Measurements from ENCODE around the gene LRRC75B. TPM values are rescaled to one million over a fixed set of nuclear protein-coding genes. Genes with fewer than 3 reads are reported as not detected.
"Not testable (repeated sequence)": the region's sequence is repeated elsewhere in the genome, so short reads cannot be mapped to it uniquely, and the experiment has no call there.

Gene LRRC75B
- total and polyA plus RNA-seq, 2 experiments from 2014 or later, result 7.8 to 10.6 TPM

DNA sequence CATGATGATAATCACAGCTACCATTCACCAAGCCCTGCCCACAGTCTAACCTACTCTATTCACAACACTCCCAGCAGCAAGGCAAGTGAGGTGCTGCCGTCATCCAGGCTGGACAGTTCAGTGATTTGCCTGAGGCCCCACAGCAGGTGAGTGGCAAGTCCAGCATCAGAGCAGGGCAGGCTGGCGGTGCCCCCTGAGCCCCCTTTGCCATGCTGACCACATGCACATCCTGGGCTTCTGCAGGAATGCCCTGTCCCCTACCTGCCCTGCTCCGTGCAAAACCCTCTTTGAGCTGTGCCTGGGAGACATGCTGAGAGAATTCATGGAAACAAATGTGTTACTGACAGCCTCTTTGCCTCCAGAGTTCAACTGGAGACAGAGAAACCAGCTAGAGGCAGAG, 17.0 kb upstream of the LRRC75B start:
- H3K4me2 ChIP-seq (ENCODE audit: unreplicated experiment); H3K9me3 ChIP-seq (ENCODE audit: low read depth); H4K20me1 ChIP-seq (ENCODE audit: insufficient read depth); in situ Hi-C loops (cut with MboI); H3K9me2 ChIP-seq (ENCODE audit: insufficient read depth); H3K36me3 ChIP-seq (ENCODE audit: low read depth); DNase-seq; H3K4me1 ChIP-seq (ENCODE audit: insufficient read depth); H3K4me3 ChIP-seq; H3F3A ChIP-seq (ENCODE audit: insufficient read depth); H3K9ac ChIP-seq; H3K79me2 ChIP-seq (ENCODE audit: insufficient read depth); H3K27ac ChIP-seq; H3K27me3 ChIP-seq (replicated peaks; ENCODE audit: insufficient read depth); H2AFZ ChIP-seq: not testable (repeated sequence)
- WGBS, 2 experiments (ENCODE audit: low coverage in 1 of 2, low lambda C conversion rate in 2 of 2, missing lambda C conversion rate in 2 of 2), result 50 to 55% methylated on average over 2 of the region's 3 CpGs

DNA sequence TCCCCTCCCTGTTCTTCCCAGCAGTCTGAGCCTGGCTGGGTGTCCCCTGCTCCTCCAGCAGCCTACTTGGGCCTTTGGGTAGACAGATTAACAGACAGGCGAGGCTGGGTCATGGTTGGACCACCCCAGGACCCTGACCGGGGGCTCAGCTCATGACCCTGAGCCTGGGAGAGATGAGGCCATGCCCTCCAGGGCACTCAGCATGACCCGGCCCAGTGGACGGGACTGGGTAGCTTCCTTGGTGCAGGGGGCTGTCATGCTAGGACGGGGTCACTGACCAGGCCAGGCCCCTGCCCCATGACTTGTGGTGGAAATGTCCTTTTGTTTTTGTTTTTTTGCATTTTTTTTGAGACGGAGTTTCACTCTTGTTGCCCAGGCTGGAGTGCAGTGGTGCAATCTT, 15.5 kb upstream of the LRRC75B start:
- 70 to 71% methylated on average over 6 of the region's 6 CpGs for WGBS, 2 experiments (ENCODE audit: low coverage in 1 of 2, low lambda C conversion rate in 2 of 2, missing lambda C conversion rate in 2 of 2)
- in situ Hi-C loops (cut with MboI); H3K9me3 ChIP-seq (ENCODE audit: low read depth); H3K36me3 ChIP-seq (ENCODE audit: low read depth); H3K9ac ChIP-seq; H3K4me2 ChIP-seq (ENCODE audit: unreplicated experiment); H4K20me1 ChIP-seq (ENCODE audit: insufficient read depth); H3K4me1 ChIP-seq (ENCODE audit: insufficient read depth); H3K79me2 ChIP-seq (ENCODE audit: insufficient read depth); H3K27ac ChIP-seq; H3K27me3 ChIP-seq (replicated peaks; ENCODE audit: insufficient read depth); H3K4me3 ChIP-seq; H3K9me2 ChIP-seq (ENCODE audit: insufficient read depth); H2AFZ ChIP-seq; H3F3A ChIP-seq (ENCODE audit: insufficient read depth); DNase-seq: not testable (repeated sequence)

GRCh38 chr22:24607429-24607983, 14.6 kb upstream of the LRRC75B start:
- H2AFZ ChIP-seq; H3K4me3 ChIP-seq; H3K36me3 ChIP-seq (ENCODE audit: low read depth); H3K4me2 ChIP-seq (ENCODE audit: unreplicated experiment); H3K4me1 ChIP-seq (ENCODE audit: insufficient read depth); DNase-seq; H3K79me2 ChIP-seq (ENCODE audit: insufficient read depth); H3K9me2 ChIP-seq (ENCODE audit: insufficient read depth); H4K20me1 ChIP-seq (ENCODE audit: insufficient read depth); H3K27me3 ChIP-seq (replicated peaks; ENCODE audit: insufficient read depth); H3K27ac ChIP-seq; H3K9ac ChIP-seq; in situ Hi-C loops (cut with MboI); H3K9me3 ChIP-seq (ENCODE audit: low read depth); H3F3A ChIP-seq (ENCODE audit: insufficient read depth): not testable (repeated sequence)
- WGBS, 2 experiments (ENCODE audit: low coverage in 1 of 2, low lambda C conversion rate in 2 of 2, missing lambda C conversion rate in 2 of 2), result 75 to 76% methylated on average over 15 to 17 of the region's 18 CpGs

DNA sequence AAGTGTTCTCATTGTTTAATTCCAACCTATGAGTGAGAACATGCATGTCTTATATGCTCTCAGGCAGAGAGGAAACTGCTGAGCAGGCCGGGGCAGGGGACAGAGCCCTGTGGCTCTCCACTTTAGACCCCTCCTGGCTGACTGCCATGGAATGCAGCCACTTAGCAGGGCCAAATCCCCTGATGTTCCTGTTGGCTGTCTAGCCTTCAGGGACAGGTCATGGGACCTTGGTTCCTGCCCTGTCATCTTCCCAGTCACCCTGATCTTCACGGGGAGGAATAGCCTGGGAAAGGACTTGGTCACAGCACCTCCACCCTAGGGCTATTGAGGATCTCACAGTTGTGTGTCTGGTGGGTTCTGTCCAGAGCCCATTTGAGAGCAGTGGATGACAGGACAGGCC, 13.5 kb upstream of the LRRC75B start:
- 100% methylated on average over 2 of the region's 2 CpGs for WGBS, 2 experiments (ENCODE audit: low coverage in 1 of 2, low lambda C conversion rate in 2 of 2, missing lambda C conversion rate in 2 of 2)
- not testable (repeated sequence) for H3K9me2 ChIP-seq (ENCODE audit: insufficient read depth)

GRCh38 chr22:24603770-24604629, 11.1 kb upstream of the LRRC75B start:
- H3K4me2 ChIP-seq (ENCODE audit: unreplicated experiment), result peak overlapping the region; percentile 31
- H4K20me1 ChIP-seq (ENCODE audit: insufficient read depth); H2AFZ ChIP-seq; H3K4me3 ChIP-seq; H3K27ac ChIP-seq; H3K9me2 ChIP-seq (ENCODE audit: insufficient read depth); H3K9me3 ChIP-seq (ENCODE audit: low read depth); H3K36me3 ChIP-seq (ENCODE audit: low read depth); in situ Hi-C loops (cut with MboI); H3K9ac ChIP-seq; H3F3A ChIP-seq (ENCODE audit: insufficient read depth); H3K4me1 ChIP-seq (ENCODE audit: insufficient read depth); H3K79me2 ChIP-seq (ENCODE audit: insufficient read depth); H3K27me3 ChIP-seq (replicated peaks; ENCODE audit: insufficient read depth): not testable (repeated sequence)
- DNase-seq, result peak; percentile 35
- 12 to 15% methylated on average over 18 of the region's 18 CpGs for WGBS, 2 experiments (ENCODE audit: low coverage in 1 of 2, low lambda C conversion rate in 2 of 2, missing lambda C conversion rate in 2 of 2)

More for the DNA sequence above, 13.5 kb upstream of the LRRC75B start:
- DNase-seq; H3K4me1 ChIP-seq (ENCODE audit: insufficient read depth); H3K9ac ChIP-seq; H3K27ac ChIP-seq; H4K20me1 ChIP-seq (ENCODE audit: insufficient read depth); H2AFZ ChIP-seq; H3K79me2 ChIP-seq (ENCODE audit: insufficient read depth); H3K4me3 ChIP-seq; H3K9me3 ChIP-seq (ENCODE audit: low read depth); H3K27me3 ChIP-seq (replicated peaks; ENCODE audit: insufficient read depth); H3K36me3 ChIP-seq (ENCODE audit: low read depth); H3F3A ChIP-seq (ENCODE audit: insufficient read depth); H3K4me2 ChIP-seq (ENCODE audit: unreplicated experiment); in situ Hi-C loops (cut with MboI): not testable (repeated sequence)

- H3K27ac ChIP-seq; H3K9me3 ChIP-seq (ENCODE audit: low read depth); H3K4me3 ChIP-seq; DNase-seq; H3K27me3 ChIP-seq (replicated peaks; ENCODE audit: insufficient read depth); H3K9me2 ChIP-seq (ENCODE audit: insufficient read depth); H3F3A ChIP-seq (ENCODE audit: insufficient read depth); H3K79me2 ChIP-seq (ENCODE audit: insufficient read depth); H2AFZ ChIP-seq; H3K9ac ChIP-seq; H4K20me1 ChIP-seq (ENCODE audit: insufficient read depth); H3K4me1 ChIP-seq (ENCODE audit: insufficient read depth); in situ Hi-C loops (cut with MboI); H3K36me3 ChIP-seq (ENCODE audit: low read depth): not testable (repeated sequence)
- peak within 1 kb of the TSS; percentile 31 for H3K4me2 ChIP-seq (ENCODE audit: unreplicated experiment)
- 54 to 58% methylated on average over 20 to 22 of the region's 22 CpGs for WGBS, 2 experiments (ENCODE audit: low coverage in 1 of 2, low lambda C conversion rate in 2 of 2, missing lambda C conversion rate in 2 of 2)
Observed at GRCh38 chr22:24602847-24603769, 10.2 kb upstream of the LRRC75B start, which contains the start of gene GGT1. Gene GGT1 (plus strand): TSS chr22:24603193. CDS start chr22:24611082, 7,889 bp downstream.

- not testable (repeated sequence) for H3K4me1 ChIP-seq (ENCODE audit: insufficient read depth)
Observed at GRCh38 chr22:24602105-24602749, 9.4 kb upstream of the LRRC75B start.

More at GRCh38 chr22:24602105-24602749, 9.4 kb upstream of the LRRC75B start:
- H3K9me2 ChIP-seq (ENCODE audit: insufficient read depth); H3F3A ChIP-seq (ENCODE audit: insufficient read depth); H2AFZ ChIP-seq; H3K79me2 ChIP-seq (ENCODE audit: insufficient read depth); H3K9me3 ChIP-seq (ENCODE audit: low read depth); H3K27ac ChIP-seq; H3K4me3 ChIP-seq; H3K36me3 ChIP-seq (ENCODE audit: low read depth); H4K20me1 ChIP-seq (ENCODE audit: insufficient read depth); H3K4me2 ChIP-seq (ENCODE audit: unreplicated experiment); H3K9ac ChIP-seq; H3K27me3 ChIP-seq (replicated peaks; ENCODE audit: insufficient read depth); DNase-seq; in situ Hi-C loops (cut with MboI): not testable (repeated sequence)
- 95 to 96% methylated on average over 11 of the region's 11 CpGs for WGBS, 2 experiments (ENCODE audit: low coverage in 1 of 2, low lambda C conversion rate in 2 of 2, missing lambda C conversion rate in 2 of 2)
